Measurements from ENCODE around the gene DHRSX.
"Not testable (repeated sequence)": the region's sequence is repeated elsewhere in the genome, so short reads cannot be mapped to it uniquely, and the experiment has no call there.

The DHRSX gene

GRCh38 chrX:2425286-2426071 lies 75.3 kb downstream of the DHRSX start:
- no peak for DNase-seq (ENCODE audit: low read depth)

GRCh38 chrX:2424317-2424716 lies 76.5 kb downstream of the DHRSX start:
- no peak for DNase-seq (ENCODE audit: low read depth)

- DNase-seq (ENCODE audit: low read depth): no peak
These were observed 76.9 kb downstream of the DHRSX start for GRCh38 chrX:2423899-2424298.

GRCh38 chrX:2423282-2423681 lies 77.5 kb downstream of the DHRSX start:
- DNase-seq (ENCODE audit: low read depth): no peak

GRCh38 chrX:2419418-2419817 lies 81.4 kb downstream of the DHRSX start:
- DNase-seq (ENCODE audit: low read depth): not testable (repeated sequence)

- no peak for DNase-seq (ENCODE audit: low read depth)
These were observed 82.8 kb downstream of the DHRSX start for GRCh38 chrX:2418000-2418399.

GRCh38 chrX:2416851-2417604 lies 83.7 kb downstream of the DHRSX start:
- DNase-seq (ENCODE audit: low read depth): no peak

GRCh38 chrX:2414384-2414783 lies 86.4 kb downstream of the DHRSX start:
- no peak for DNase-seq (ENCODE audit: low read depth)

- DNase-seq (ENCODE audit: low read depth): no peak
These were observed 86.8 kb downstream of the DHRSX start for GRCh38 chrX:2413969-2414368.

- DNase-seq (ENCODE audit: low read depth): no peak
These were observed 88.6 kb downstream of the DHRSX start for GRCh38 chrX:2412131-2412530.

GRCh38 chrX:2410279-2411020 lies 90.3 kb downstream of the DHRSX start:
- DNase-seq (ENCODE audit: low read depth): no peak

GRCh38 chrX:2409796-2410195 lies 91.0 kb downstream of the DHRSX start:
- no peak for DNase-seq (ENCODE audit: low read depth)

GRCh38 chrX:2408856-2409255 lies 91.9 kb downstream of the DHRSX start:
- no peak for DNase-seq (ENCODE audit: low read depth)

- DNase-seq (ENCODE audit: low read depth): no peak
These were observed 93.8 kb downstream of the DHRSX start for GRCh38 chrX:2406891-2407518.

GRCh38 chrX:2404776-2405175 lies 96.0 kb downstream of the DHRSX start:
- DNase-seq (ENCODE audit: low read depth): no peak

GRCh38 chrX:2402361-2402690 lies 98.5 kb downstream of the DHRSX start:
- no peak for DNase-seq (ENCODE audit: low read depth)

GRCh38 chrX:2401590-2402360 lies 99.0 kb downstream of the DHRSX start:
- no peak for DNase-seq (ENCODE audit: low read depth)

- DNase-seq (ENCODE audit: low read depth): no peak
These were observed 99.6 kb downstream of the DHRSX start for GRCh38 chrX:2401201-2401589.

- no peak for DNase-seq (ENCODE audit: low read depth)
These were observed 102.6 kb downstream of the DHRSX start for GRCh38 chrX:2398064-2398656.

GRCh38 chrX:2397229-2398063 lies 103.3 kb downstream of the DHRSX start:
- DNase-seq (ENCODE audit: low read depth): no peak

Measured in HS-27A (cell line).